GM23338 (cell line): Measurements from ENCODE around the gene PWP2.
"Not testable (repeated sequence)": the region's sequence is repeated elsewhere in the genome, so short reads cannot be mapped to it uniquely, and the experiment has no call there.

ENCODE experiments used
- CREB1 ChIP-seq: fragments of 250-450 bp; sonication (Bioruptor Pico); IDR thresholded peaks from 2 replicates; pipeline ENCODE4 v1.5.0; 2020; ENCODE audit warnings: low read depth, mild to moderate bottlenecking, moderate library complexity
- CTCF ChIP-seq, 2 experiments: fragments of 200-600 bp in 1 of 2; sonication (generic) in 1 of 2; conservative IDR thresholded peaks; 2 replicates each; pipeline versions ENCODE4 v1.5.1 to v1.6.1; 2016 to 2017; ENCODE audit warnings: antibody characterized with exemption in 2 of 2, low read depth in 2 of 2, mild to moderate bottlenecking in 2 of 2, moderate library complexity in 1 of 2
- ETS1 ChIP-seq: IDR thresholded peaks from 2 replicates; pipeline ENCODE4 v1.6.1; 2016; ENCODE audit warnings: antibody characterized with exemption
- EZH2 ChIP-seq: fragments of 200-600 bp; sonication (generic); IDR thresholded peaks from one replicate; pipeline ENCODE4 v1.8.0; 2017; ENCODE audit warnings: antibody characterized with exemption, mild to moderate bottlenecking, low read depth; ENCODE audit not compliant: unreplicated experiment
- EZH2phosphoT487 ChIP-seq: fragments of 200-600 bp; sonication (generic); IDR thresholded peaks from one replicate; pipeline ENCODE4 v1.8.1; 2018; ENCODE audit warnings: antibody characterized with exemption; ENCODE audit not compliant: unreplicated experiment
- JUNB ChIP-seq: IDR thresholded peaks from one replicate; pipeline ENCODE4 v1.6.1; 2016; ENCODE audit warnings: antibody characterized with exemption; ENCODE audit not compliant: unreplicated experiment
- POLR2AphosphoS5 ChIP-seq: IDR thresholded peaks from 2 replicates; pipeline ENCODE4 v1.6.1; 2016; ENCODE audit warnings: antibody characterized with exemption, low read depth
- REST ChIP-seq: IDR thresholded peaks from one replicate; pipeline ENCODE4 v1.6.1; 2018; ENCODE audit warnings: antibody characterized with exemption; ENCODE audit not compliant: unreplicated experiment
- ZNF331 ChIP-seq: fragments of 250-450 bp; sonication (Bioruptor Pico); IDR thresholded peaks from 2 replicates; pipeline ENCODE4 v1.5.0; 2020; ENCODE audit warnings: low read depth, mild to moderate bottlenecking, moderate library complexity
- ZNF462 ChIP-seq: fragments of 250-450 bp; sonication (Bioruptor Pico); IDR thresholded peaks from 2 replicates; pipeline ENCODE4 v1.5.0; 2020; ENCODE audit warnings: mild to moderate bottlenecking, moderate library complexity

GRCh38 chr21:44155231-44155993 is 48.2 kb downstream of the PWP2 start:
- not testable (repeated sequence) for TF ChIP-seq CTCF (conservative IDR thresholded peaks at IDR 0.05; ENCODE audit: low read depth in 2 of 2); ETS1; JUNB; POLR2AphosphoS5; REST; EZH2phosphoT487; EZH2; CREB1 (CRISPR knock-in tag); ZNF331 (CRISPR knock-in tag); ZNF462 (CRISPR knock-in tag)
